Spleen (tissue), 11 donors: ENCODE results near the gene NR2C1. TPM values are rescaled to one million over a fixed set of nuclear protein-coding genes. Genes with fewer than 3 reads are reported as not detected.

Source experiments
- DNase-seq: peaks from one replicate; pipeline ENCODE4 v3.0.0-alpha.2; 2020
- H3K27ac ChIP-seq, 8 donors: fragments of 200-600 bp; sonication (generic) in 7 of 8; 1 replicate in 4 of 8; 2 replicates in 4 of 8; pipeline versions ENCODE4 v1.5.0 to v1.8.0; 2016 to 2021; ENCODE audit warnings: inconsistent platforms in 4 of 8, mild to moderate bottlenecking in 4 of 8, moderate library complexity in 1 of 8
- H3K27me3 ChIP-seq, 7 donors: fragments of 200-600 bp; sonication (generic) in 6 of 7; replicated peaks in 1 of 7; 1 replicate in 4 of 7; 2 replicates in 3 of 7; pipeline versions ENCODE4 v1.5.0 to v1.8.0; 2016 to 2021; ENCODE audit warnings: inconsistent platforms in 3 of 7, mild to moderate bottlenecking in 1 of 7
- H3K36me3 ChIP-seq, 6 donors: fragments of 200-600 bp; sonication (generic) in 5 of 6; 1 replicate in 4 of 6; 2 replicates in 2 of 6; pipeline versions ENCODE4 v1.5.0 to v1.8.0; 2016 to 2021; ENCODE audit warnings: inconsistent platforms in 2 of 6
- H3K4me1 ChIP-seq, 6 donors: fragments of 200-600 bp; sonication (generic) in 5 of 6; 1 replicate in 3 of 6; 2 replicates in 3 of 6; pipeline versions ENCODE4 v1.5.0 to v1.8.0; 2016 to 2021; ENCODE audit warnings: inconsistent platforms in 3 of 6
- H3K4me3 ChIP-seq, 8 donors: fragments of 200-600 bp; sonication (generic) in 7 of 8; 1 replicate in 4 of 8; 2 replicates in 4 of 8; pipeline versions ENCODE4 v1.5.0 to v1.8.0; 2016 to 2021; ENCODE audit warnings: inconsistent platforms in 4 of 8, mild to moderate bottlenecking in 4 of 8, moderate library complexity in 2 of 8
- H3K9me3 ChIP-seq, 8 donors: fragments of 200-600 bp; sonication (generic) in 7 of 8; 1 replicate in 4 of 8; 2 replicates in 4 of 8; pipeline versions ENCODE4 v1.5.0 to v1.8.0; 2016 to 2021; ENCODE audit warnings: inconsistent platforms in 4 of 8
- POLR2A ChIP-seq, 3 donors: fragments of 450-650 bp; IDR thresholded peaks; one replicate each; pipeline ENCODE4 v1.5.1; 2017; ENCODE audit warnings: antibody characterized with exemption in 3 of 3, mild to moderate bottlenecking in 1 of 3
- POLR2AphosphoS5 ChIP-seq, 3 donors: sonication (generic); formaldehyde crosslinking; IDR thresholded peaks; one replicate each; pipeline ENCODE4 v1.5.1; 2017; ENCODE audit warnings: antibody characterized with exemption in 3 of 3
- WGBS, 5 donors: extraction: QIAGEN DNeasy Blood & Tissue Kit in 3 of 5; methylation state at CpG; one replicate each; pipeline versions ENCODE4 v1.1.5 to v1.1.7; 2013 to 2018; 5-methylcytosine and 5-hydroxymethylcytosine counted together
- intact Hi-C: fragments of 100-400 bp; cut with DNase I; formaldehyde crosslinking; loops from one replicate; pipeline ENCODE4 v1.15.0; 2023; ENCODE audit warnings: low total_unique reads
- polyA plus RNA-seq, 3 donors: library from polyadenylated mRNA; stranded (reverse); fragments of 200-250 nt; gene quantifications; one replicate each; pipeline ENCODE4 v1.2.1, GENCODE V29; 2013
- total RNA-seq, 7 donors: library from RNA; depleted of rRNA in 3 of 7; stranded (reverse); fragments of >200 nt in 3 of 7; fragmentation: NEBNext Ultra II Directional in 4 of 7; extraction: Animal tissue kit (Norgen Biotek cat#: 25700) in 4 of 7; gene quantifications; one replicate each; pipeline versions ENCODE4 v1.1.0 to v1.2.1, GENCODE V29; 2016 to 2021
- TF ChIP-seq, protein P1 (sequence below), 11 experiments: fragments of 200-600 bp in 7 of 11; fragments of 450-650 bp in 4 of 11; sonication (generic) in 4 of 11; IDR thresholded peaks in 8 of 11; conservative IDR thresholded peaks in 3 of 11; 1 replicate in 7 of 11; 2 replicates in 4 of 11; pipeline versions ENCODE4 v1.4.0 to v1.8.0; 2016 to 2021; ENCODE audit warnings: antibody characterized with exemption in 11 of 11, inconsistent platforms in 4 of 11, mild to moderate bottlenecking in 1 of 11
- donor health status: healthy with polysubstance abuse.
- donor health status: DM: no; HTN: no; CAD: no; lungs with moderate emphysema.
- donor health status: DM: no; HTN: no; CAD: no.
- donor health status: Bipolar disorder and iron deficiency.
- donor health status: healthy.
- donor health status: DM: no; HTN: no; CAD: no.
- donor health status: DM: yes; HTN: yes; CAD: no.

NR2C1 gene
- total and polyA plus RNA-seq, 10 donors, result 30.2 to 133 (median 46.4) TPM

DNA sequence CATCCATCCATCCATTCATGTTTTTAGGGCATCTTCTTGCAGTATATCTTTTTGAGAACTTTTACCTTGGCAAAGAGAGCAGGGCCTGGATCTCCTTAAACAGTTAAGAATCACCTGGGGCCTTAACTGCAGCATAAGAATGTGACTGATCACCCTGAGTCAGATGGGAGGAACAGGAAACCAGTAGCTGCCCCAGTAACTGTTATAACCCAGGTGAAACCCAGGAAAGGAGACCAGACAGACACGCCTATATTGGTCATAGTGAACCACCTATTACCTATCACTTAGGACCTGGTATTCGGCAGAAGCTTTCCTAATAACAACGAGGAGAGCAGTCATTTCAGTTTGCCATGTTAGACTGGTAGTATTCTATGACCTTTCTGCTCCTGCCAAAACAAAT is 43.4 kb upstream of the NR2C1 start:
- intact Hi-C loops, result loop anchor here (5.0 kb wide), 2 partner anchors 216 to 416 kb away; no protein-coding TSS in a partner anchor
- no peak overlapping the region for H3K4me3 ChIP-seq
- peak overlapping the region in 1 of 8 donors; percentile 7 for H3K27ac ChIP-seq
- DNase-seq, result no peak
- H3K36me3 ChIP-seq, result no peaks in the 10 kb centered on the region
- TF ChIP-seq, protein P1, sequence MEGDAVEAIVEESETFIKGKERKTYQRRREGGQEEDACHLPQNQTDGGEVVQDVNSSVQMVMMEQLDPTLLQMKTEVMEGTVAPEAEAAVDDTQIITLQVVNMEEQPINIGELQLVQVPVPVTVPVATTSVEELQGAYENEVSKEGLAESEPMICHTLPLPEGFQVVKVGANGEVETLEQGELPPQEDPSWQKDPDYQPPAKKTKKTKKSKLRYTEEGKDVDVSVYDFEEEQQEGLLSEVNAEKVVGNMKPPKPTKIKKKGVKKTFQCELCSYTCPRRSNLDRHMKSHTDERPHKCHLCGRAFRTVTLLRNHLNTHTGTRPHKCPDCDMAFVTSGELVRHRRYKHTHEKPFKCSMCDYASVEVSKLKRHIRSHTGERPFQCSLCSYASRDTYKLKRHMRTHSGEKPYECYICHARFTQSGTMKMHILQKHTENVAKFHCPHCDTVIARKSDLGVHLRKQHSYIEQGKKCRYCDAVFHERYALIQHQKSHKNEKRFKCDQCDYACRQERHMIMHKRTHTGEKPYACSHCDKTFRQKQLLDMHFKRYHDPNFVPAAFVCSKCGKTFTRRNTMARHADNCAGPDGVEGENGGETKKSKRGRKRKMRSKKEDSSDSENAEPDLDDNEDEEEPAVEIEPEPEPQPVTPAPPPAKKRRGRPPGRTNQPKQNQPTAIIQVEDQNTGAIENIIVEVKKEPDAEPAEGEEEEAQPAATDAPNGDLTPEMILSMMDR (IDR thresholded peaks at IDR 0.05 in 8 of 11, conservative IDR thresholded peaks at IDR 0.05 in 3 of 11), result no peak
- TF ChIP-seq POLR2A (IDR thresholded peaks at IDR 0.05) (no peak), POLR2AphosphoS5 (IDR thresholded peaks at IDR 0.05) (no peak)
- no peaks in the 10 kb centered on the region for H3K27me3 ChIP-seq
- H3K4me1 ChIP-seq, result peaks cover 0 to 15% (median 5%) of the 10 kb centered on the region in 6 donors
- H3K9me3 ChIP-seq, result no peaks in the 10 kb centered on the region
- 64 to 86% (median 76%) methylated on average over 3 of the region's 3 CpGs for WGBS, 5 donors

DNA sequence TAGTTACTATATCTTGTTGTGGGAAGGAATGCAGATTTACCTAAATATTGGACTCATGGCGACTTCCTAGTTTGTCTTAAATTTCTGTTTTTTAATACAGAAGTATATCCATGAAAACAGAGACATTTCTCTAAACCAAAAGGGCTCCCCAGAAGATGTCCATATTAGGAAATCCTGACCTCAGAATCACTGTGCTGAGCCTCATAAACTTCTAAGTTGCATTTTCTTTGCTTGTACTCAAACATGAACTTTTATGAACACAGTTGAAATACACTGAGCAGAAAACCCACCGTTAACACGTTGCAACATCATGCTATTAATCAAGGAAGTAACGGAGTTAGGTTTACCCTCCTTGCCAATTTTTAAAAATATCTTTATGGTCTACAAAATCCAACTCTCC is 42.9 kb upstream of the NR2C1 start:
- TF ChIP-seq POLR2AphosphoS5 (IDR thresholded peaks at IDR 0.05) (no peak), POLR2A (IDR thresholded peaks at IDR 0.05) (no peak)
- TF ChIP-seq, protein P1 (IDR thresholded peaks at IDR 0.05 in 8 of 11, conservative IDR thresholded peaks at IDR 0.05 in 3 of 11), result no peak
- Histone ChIP-seq H3K36me3 (no peaks in the 10 kb centered on the region), H3K4me3 (no peak overlapping the region), H3K27ac (no peak overlapping the region), H3K27me3 (no peaks in the 10 kb centered on the region), H3K4me1 (peaks cover 0 to 15% (median 5%) of the 10 kb centered on the region in 6 donors), H3K9me3 (no peaks in the 10 kb centered on the region)
- intact Hi-C loops, result loop anchor here (5.0 kb wide), 2 partner anchors 216 to 416 kb away; no protein-coding TSS in a partner anchor
- DNase-seq, result no peak
- 57 to 86% (median 61%) methylated on average over 4 of the region's 4 CpGs for WGBS, 5 donors

DNA sequence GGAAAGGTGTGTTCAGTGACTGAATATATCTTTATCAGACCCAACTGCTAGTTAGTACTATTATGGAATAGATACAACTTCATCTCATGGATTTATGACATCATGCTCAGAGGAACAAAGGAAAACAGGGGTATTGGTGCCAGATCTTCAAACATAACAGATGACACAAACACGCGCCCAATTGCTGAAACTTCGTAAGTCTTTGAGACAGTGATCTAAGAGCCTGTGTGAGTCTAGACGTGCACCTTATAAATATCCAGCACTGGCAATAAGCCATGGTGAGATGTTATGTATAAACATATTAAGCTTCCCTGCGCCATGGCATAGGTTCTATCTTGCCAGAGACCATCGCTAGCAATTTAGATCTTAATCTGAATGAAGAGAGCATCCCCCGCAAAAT is 42.2 kb upstream of the NR2C1 start:
- intact Hi-C loops, result loop anchor here (5.0 kb wide), 2 partner anchors 217 to 417 kb away; no protein-coding TSS in a partner anchor
- WGBS, 5 donors, result 80 to 83% (median 81%) methylated on average over 7 of the region's 7 CpGs
- TF ChIP-seq POLR2A (IDR thresholded peaks at IDR 0.05) (no peak), POLR2AphosphoS5 (IDR thresholded peaks at IDR 0.05) (no peak)
- TF ChIP-seq, protein P1 (IDR thresholded peaks at IDR 0.05 in 8 of 11, conservative IDR thresholded peaks at IDR 0.05 in 3 of 11), result no peak
- H3K27ac ChIP-seq, result no peak overlapping the region
- no peaks in the 10 kb centered on the region for H3K27me3 ChIP-seq
- no peaks in the 10 kb centered on the region for H3K9me3 ChIP-seq
- H3K4me1 ChIP-seq, result peaks cover 0 to 15% (median 5%) of the 10 kb centered on the region in 6 donors
- DNase-seq, result no peak
- no peak overlapping the region for H3K4me3 ChIP-seq
- no peaks in the 10 kb centered on the region for H3K36me3 ChIP-seq

DNA sequence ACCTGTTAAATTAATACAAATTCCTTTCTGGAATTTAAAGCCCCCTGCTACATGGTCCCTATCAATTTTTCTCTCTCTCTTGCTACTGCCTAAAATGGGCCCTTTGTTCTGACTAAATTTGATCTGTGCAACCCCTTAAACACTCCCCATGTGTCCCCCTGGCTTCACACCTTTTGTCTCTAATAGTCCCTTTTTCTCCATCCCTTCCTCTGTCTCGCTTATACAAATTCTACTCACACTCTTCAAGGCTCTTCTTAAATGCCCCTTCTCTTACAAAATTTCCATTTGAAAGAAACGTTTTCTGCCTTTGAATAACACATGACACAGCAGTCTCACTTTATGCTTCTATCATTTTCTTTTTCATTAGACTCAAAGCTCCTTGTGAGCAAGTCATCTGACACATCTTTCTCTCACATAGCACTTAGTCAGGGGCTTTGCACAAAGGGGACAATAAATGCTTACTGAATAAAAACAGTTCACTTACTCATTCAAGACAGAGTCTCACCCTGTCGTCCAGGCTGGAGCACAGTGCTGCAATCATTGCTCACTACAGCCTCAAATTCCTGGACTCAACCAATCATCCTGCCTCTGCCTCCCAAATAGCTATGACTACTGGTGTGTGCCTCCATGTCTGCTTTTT is 41.5 kb upstream of the NR2C1 start:
- Histone ChIP-seq H3K36me3 (no peaks in the 10 kb centered on the region), H3K27ac (no peak overlapping the region), H3K27me3 (no peaks in the 10 kb centered on the region), H3K4me1 (peaks cover 0 to 15% (median 5%) of the 10 kb centered on the region in 6 donors), H3K4me3 (no peak overlapping the region), H3K9me3 (no peaks in the 10 kb centered on the region)
- TF ChIP-seq, protein P1 (IDR thresholded peaks at IDR 0.05 in 8 of 11, conservative IDR thresholded peaks at IDR 0.05 in 3 of 11), result no peak
- TF ChIP-seq POLR2A (IDR thresholded peaks at IDR 0.05) (no peak), POLR2AphosphoS5 (IDR thresholded peaks at IDR 0.05) (no peak)
- no peak for DNase-seq
- intact Hi-C loops, result loop anchor here (5.0 kb wide), 2 partner anchors 217 to 417 kb away; no protein-coding TSS in a partner anchor
- 65 to 79% (median 66%) methylated on average over 3 of the region's 3 CpGs for WGBS, 5 donors
